NCI-H748 treated with DMSO at 0.1 percent for 48 hours (cell line): ENCODE results near the gene KRT36.

Source experiments
- DNase-seq: peaks from one replicate; lab custom pipeline; 2025; lab: John Stamatoyannopoulos, UW

KRT36 gene

GRCh38 chr17:41439375-41439774 lies 50.3 kb downstream of the KRT36 start:
- DNase-seq, result no peak

DNA sequence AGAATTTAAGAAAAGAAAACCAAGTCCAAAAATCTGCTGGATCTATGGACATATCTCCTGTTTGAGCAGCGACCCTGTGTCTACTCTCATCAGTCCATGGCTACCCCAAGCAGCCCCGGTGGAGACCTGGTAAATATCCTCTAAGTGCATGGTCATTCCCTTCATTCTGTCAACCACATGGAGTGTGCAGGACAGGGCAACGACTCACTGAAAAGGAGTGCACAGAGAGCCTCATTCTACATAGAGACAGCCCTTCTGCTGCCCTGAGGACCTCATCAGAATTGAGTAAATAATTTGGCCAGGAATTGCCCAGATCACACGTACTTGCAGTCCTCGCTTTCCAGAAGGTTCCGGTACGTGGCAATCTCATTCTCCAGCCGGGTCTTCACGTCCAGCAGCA lies 51.9 kb downstream of the KRT36 start:
- no peak for DNase-seq

GRCh38 chr17:41437254-41437653 lies 52.5 kb downstream of the KRT36 start:
- DNase-seq, result no peak
